HT-29 (cell line): Measurements from ENCODE around the gene PIK3R1. TPM values are rescaled to one million over a fixed set of nuclear protein-coding genes. Genes with fewer than 3 reads are reported as not detected.
A peak's percentile ranks its signal among the peaks of the same experiment; 100 is the strongest.

ENCODE experiments used
- DNase-seq: peaks from one replicate; pipeline ENCODE4 v3.0.0-alpha.2; 2015; ENCODE audit warnings: low spot score
- total RNA-seq: library from RNA; depleted of rRNA; stranded (reverse); fragments of >200 nt; shearing (Covaris generic); gene quantifications from 2 replicates; pipeline ENCODE4 v1.2.3, GENCODE V29; 2014

The PIK3R1 gene
- total RNA-seq, 1 experiment from 2014 or later, result 31.3 TPM

DNA sequence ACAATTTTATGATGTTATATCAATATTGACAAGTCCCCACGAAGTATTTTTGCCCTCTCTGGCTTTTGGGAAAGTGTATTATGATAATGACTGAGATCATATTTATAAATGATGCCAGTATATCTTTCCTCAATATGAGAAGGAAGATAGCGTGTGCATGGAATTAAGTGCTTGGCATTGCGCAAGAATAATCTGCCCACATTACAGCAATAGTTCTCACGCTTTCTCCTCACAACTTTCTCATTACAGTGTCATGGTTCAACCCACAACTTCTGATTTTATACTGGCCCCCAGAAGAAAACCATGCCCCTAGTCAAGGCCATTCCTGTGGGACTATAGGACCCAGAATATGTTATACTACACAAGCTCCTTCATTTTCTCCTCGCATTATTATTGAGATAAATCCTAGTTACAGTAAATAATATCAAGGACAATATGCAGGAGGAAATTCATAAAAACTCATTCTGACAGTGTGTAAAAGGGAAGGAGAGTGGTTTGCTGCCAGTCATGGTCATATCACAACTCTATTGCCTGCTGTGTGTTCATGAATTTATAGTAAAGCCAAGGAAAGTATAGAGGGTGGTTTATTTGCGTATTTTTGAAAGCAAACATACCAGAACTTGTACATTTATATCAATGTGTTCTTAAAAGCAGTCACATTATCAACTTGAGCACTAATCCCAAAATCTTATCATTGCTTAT lies 114.1 kb downstream of the PIK3R1 start:
- no peak for DNase-seq

DNA sequence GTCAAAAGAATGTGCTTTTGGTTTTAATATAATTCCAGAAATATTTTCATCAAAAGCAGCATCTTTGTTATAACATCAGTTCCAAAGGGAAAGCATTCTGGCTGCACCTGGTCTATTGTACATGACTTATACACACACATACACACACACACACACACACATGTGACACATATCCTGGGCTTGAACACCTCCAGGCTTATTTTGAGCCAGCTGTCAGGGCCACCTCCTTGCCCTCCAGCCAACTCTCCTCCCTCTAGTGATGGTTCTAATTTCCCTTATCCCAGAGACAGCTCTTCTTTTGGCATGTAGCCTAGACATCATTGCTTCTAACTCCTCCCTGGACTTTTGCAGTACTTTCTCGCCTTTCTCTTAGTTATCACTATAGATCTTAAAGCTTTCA lies 115.0 kb downstream of the PIK3R1 start:
- no peak for DNase-seq

DNA sequence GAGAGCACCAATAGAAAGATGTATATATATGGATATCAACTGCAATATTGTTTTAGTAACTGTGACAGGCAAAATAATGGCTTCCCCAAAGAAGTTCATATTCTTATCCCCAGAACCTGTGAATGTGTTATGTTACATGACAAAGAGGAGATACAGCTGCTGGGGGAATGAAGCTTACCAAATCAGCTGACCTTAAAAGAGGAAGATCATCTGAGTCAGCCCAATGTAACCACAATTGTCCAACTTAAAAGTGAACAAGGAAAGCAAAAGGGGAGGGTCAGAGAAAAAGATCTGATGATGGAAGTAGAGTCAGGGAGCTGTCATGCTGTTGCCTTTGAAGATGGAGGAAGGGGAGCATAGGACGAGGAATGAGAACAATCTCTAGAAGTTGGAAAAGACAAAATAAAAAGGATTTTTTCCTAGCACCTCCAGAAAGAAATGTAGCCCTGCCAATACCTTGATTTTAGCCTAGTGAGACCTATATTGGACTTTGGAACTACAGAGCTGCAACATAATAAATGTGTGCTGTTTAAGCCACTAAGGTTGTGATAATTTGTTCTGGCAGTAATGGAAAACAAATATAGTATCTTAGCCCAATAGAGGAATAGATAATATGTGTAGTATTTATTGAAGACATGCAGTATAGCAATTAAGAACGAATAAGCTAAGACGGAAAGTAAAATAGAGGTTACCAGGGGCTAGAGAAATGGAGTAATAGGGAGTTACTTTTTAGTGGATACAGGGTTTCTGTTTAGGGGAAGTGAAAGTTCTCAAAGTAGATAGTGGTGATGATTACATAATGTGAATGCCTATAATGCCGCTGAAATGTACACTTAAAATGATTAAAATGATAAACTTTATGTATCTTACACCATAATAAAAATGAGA lies 115.9 kb downstream of the PIK3R1 start:
- no peak for DNase-seq

DNA sequence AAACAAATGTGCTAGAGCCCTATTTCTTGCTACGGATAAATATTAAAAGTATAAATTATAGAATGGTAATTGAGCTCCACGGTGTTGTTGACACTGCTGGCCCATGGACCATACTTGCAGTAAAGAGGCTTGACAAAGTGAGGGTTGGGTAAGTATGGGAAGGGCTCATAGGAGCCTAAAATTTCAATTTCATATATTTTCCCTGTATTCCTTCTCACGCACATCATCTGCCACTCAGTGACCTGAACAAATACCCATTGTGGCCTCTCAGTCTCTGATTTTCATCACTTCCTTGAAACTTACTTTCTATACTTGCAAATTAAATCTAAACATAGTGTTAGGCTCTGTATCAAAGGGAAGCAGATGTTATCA lies 116.5 kb downstream of the PIK3R1 start:
- no peak for DNase-seq

DNA sequence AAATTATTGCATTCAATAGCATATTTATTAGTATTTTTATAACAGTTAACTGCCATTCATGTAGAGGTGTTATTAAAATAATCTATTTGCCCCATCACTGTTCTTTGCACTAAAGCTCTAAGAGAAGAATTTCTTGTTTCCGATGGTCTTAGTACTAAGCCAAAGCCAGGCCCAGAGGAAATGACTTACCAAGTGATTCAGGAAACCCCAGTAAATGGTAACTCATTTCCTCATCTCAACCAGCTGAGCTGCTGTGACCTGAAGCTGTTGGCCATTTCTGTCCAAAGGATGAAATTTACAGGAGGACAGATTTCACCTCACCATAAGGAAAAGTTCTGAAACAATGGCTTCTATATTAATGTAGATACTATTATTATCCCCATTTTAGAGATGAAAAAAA lies 117.0 kb downstream of the PIK3R1 start:
- DNase-seq, result peak; percentile 46

DNA sequence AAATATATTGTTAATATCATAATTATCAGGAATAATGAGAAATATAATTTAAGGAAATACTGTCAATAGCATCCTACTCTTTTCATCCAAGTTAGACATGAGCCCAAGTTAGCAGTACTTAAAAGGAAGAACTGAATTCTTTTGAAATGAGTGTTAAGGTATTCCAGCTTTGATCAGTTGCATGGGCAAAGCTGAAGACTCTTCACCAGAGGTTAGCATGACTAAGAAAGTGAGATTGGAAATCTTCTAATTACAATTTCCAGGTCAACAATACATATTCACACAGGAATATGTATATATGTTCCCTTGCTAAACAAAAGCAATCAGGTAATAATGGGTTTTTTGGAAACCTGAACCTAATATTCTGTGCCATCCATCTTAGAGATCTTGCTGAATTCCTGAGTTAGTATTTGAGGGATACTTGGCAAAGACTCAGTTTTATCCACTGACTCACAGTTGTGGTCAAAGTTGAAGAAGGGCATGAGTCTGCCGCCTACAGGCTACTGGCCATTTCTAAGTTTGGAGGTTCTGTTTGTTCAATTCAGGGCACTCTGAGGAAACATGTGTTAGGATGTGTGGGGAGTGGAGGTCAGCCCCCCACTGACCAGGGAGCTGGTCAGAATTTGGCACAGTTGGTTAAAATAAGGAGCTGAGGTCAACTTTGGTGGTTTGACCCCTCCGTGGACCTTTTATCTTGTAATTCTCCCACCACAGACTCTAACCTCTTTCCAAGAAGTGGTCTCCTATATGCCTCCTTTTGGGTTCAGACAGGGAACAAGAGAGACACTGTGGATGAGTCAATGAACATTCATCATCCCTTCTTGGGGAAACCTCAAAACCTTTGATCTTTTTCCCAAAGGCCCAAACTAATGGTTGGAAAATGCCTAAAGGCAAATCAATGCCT lies 118.3 kb downstream of the PIK3R1 start:
- peak; percentile 64 for DNase-seq

DNA sequence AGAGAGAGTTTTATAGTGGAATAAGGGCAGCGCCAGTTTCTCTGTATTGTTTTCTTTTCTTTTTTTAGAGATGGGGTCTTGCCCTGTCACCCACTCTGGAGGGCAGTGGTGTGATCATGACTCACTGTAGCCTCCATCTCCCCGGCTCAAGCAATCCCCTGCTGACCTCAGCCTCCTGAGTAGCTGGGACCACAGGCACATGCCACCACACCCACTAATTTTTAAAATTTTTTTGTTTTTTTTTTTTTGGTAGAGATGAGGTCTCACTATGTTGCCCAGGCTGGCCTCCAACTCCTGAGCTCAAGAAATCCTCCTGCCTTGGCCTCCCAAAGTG lies 119.0 kb downstream of the PIK3R1 start:
- no peak for DNase-seq

DNA sequence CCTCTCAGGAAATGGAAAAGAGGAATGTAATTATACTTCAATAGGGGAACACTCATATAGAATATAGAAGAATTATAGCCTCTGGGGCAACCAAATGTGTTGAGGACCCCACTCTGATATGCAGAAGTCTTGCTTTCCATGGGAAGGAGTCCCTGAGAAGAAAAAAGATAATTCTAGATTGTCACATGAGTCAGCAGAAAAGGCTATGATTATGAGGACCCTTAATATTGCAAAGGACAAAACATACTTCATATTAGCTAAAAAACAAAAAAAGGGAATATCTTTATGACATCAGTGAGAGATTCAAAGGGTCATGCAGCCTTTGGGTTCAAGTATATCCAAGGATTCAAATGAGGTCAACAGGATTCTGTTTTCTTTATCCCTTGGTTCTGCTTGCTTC lies 119.5 kb downstream of the PIK3R1 start:
- no peak for DNase-seq

DNA sequence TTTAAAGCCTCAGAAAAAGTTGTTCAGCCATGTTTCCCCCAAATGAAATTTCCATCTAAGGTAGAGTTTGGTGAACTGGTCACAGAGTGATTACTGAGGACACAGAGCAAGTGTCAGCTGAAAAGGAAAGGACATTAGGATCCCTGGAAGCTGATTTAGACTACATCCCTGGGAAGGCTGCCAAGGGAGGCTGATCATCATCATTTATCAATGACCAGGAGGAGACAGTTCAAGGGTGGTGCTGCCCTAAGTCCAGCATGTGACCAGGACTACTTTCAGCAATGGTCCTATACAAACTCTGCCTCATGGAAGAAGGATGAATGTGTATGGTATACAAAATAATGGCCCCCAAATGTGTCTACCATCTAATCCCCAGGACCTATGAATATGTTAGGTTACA lies 120.6 kb downstream of the PIK3R1 start:
- DNase-seq, result no peak

DNA sequence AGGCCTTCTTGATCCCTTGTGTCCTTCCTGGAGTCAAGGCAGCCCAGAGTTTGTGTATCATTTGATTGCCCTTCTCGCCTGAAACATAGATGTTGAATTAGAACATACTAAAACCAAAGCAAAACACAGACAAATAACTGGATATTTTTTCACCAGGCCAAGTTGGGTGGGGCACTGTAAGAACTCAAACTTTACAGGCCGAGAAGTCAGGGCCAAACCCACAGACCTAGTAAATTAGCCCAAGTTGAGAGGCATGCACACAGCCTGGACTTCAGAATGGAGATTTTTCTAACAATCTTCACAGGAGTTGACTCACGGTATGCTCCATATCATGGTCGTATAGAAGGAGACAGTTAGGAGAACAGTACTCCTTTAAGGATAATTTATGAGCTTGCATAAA lies 121.7 kb downstream of the PIK3R1 start:
- no peak for DNase-seq

DNA sequence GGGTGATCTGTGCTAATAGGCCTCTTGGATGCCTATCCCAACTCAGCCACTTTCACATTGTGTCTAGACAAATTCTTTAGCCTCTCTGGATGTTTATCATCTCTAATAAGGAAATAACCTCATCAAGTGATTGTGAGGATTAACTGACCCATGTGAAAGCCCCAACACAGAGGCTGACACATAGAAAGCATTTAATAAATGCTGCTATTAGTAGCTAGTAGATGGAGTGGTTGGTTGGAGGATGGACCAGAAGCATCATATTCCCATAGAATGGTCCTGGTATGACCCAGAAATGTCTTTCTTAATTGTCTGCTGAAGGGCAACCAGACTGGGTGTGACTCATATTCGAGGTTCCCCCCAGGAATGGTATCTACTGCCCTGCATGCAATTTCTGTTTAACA lies 124.4 kb downstream of the PIK3R1 start:
- DNase-seq, result no peak

DNA sequence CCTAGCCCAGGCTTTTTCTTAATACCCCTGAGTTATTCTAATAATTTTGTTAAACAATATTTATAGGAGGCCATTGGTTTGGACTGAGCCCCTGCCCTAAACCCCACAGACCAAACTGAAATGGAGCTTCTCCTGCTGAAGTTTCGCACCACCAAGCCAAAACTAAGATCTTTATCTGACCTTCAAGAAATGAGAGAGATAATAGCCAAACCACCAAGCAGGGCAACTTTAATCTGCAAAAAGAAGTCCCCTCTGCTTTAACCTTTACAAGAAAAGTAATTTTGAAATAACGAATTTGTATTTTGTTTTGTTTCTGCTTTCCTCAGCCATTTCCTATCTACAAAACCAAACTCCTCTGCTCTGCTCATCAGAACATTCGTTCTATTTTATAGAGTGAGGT lies 125.5 kb downstream of the PIK3R1 start:
- no peak for DNase-seq

DNA sequence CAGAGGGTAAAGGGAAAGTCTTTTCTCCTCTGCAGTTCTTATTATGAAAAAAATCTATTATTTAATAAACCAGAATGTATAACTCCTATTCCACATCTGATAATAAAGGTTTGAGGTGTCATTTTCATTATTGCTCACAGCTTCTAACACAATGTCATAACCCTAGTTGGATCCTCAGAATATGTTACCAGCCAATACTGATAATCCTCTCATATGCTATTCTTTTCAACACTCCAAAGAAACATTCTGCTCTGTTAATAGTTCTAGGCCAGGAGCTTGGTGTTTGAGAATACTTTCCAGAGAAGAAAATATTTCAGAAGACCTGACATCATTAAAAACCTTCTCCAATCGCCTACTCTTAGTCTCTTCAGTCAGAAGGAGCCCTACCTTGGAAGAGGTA lies 127.1 kb downstream of the PIK3R1 start:
- DNase-seq, result no peak

DNA sequence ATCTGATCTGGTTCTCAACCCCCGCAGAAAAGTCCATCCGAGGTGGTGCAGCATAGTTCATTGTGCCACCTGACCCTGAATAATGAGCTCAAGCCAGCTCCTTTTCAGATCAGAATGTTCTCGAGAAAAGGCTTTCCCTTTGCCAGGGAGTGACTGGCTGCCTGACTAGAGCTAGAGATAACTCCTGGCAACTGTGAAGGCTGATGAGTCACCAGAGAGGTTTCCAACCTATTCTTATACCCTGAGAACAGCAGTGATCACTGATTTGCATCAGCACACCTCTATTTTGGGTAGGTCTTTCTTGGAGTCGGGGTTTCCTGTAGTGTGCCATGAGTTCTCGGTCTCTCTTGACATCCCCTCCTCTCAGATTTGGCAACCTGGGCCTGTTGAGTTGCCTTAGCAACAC lies 127.9 kb downstream of the PIK3R1 start:
- DNase-seq, result peak; percentile 39

DNA sequence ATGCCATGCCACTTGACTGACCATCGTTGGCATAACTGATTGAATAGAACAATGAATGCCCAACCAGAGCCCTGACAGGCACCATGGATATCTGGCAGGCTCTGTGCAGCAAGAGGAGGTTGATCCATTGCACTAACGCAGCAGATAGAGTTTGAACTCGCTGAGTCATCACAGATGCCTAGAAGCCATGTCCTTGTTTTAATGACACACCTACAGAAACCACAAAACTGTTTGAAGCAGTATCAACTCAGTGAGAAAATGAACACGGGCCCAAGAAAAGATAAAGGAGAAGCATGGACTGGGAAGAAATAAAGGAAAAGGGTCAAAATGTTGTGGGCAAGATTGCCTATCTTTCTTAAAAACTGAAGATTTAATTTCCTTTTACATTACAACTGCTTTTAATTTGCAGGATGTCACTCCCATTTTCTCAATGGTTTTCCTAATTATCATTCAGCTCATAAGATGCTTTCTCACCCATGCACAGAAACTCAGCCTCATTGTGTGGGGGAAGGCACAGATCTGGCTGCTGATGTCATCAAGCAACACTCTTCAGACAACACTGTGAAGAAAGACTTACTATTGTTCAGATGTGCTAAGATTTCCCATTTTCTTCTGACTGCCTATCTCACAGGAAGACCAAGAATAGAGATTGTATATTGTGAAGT lies 129.0 kb downstream of the PIK3R1 start:
- DNase-seq, result peak; percentile 40

DNA sequence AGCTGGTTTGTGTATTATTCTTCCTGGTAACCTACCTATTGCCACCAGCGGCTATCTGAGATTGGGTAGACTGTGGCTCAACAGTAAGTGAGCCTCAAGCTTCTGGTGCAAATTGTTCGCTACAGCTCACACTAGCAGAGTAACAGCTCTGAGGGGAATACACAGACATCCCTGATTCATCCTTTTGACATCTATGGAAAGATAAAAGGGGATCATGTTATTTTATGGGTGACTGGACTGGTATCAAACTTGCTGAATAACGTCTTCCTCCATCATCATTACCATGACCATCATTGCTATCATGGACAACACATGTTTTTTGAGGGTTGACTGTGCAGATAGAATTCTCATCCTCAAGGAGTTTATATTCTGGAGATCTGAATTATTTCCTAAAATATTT lies 129.6 kb downstream of the PIK3R1 start:
- DNase-seq, result no peak

DNA sequence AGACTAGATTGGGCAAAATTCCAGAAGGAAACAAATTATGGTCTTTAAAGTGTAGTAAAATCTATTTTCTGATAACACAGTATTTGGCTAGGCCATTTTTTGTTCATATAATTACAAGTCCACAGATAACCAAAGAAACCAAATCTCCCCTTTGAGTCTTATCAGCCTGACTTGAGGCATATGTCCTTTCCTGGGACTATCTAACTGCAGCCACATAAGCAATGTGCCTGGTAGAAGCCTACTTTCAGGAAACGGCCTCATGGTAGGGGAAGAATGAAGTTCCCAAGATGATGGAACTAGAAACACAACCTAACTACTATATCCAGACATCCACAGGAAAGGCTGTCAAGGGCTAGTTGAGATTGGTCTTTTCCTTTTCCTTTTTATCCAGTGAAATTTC lies 130.0 kb downstream of the PIK3R1 start:
- no peak for DNase-seq

DNA sequence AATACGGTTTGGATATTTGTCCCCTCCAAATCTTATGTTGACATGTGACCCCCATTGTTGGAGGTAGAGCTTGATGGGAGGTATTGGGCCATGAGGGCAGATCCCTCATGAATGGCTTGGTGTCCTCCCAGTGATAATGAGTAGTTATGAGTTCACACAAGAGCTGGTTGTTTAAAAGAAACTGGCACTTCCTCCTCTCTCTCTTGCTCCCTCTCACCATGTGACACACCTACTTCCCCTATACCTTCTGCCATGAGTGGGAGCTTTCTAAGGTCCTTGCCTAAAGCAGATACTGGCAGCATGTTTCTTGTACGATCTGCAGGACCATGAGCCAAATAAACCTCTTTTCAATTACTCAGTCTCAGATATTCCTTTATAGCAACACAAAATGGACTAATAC lies 132.0 kb downstream of the PIK3R1 start:
- DNase-seq, result no peak

DNA sequence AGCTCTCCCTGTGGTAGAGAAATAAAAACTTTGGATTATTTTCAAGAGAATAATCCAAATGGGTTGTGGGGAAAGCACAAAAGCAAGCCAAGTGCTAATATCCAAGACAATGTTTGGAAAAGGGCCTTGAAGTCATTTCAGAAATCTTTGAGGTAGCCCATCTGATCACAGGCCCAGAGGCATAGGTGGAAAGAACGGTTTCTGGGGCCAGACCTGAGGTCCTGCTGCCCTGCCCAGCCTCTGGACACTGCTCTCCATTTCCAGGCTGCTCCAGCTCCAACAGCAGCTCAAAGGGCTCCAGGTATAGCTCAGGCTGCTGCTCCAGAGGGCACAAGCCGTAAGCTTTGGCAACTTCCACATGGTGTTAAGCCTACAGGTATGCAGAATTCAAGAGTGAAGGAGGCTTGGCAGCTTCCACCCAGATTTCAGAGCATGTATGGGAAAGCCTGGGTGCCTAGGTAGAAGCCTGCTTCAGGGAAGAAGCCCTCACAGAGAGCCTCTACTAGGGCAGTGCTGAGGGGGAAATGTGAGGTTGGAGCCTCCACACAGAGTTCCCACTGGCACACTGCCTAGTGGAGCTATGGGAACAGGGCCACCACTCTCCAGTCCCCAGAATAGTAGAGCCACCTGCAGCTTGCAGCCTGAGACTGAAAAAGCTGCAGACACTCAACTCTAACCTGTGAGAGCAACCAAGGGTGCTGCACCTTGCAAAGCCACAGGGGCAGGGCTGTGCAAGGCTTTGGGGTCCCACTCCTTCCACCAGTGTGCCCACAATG lies 133.1 kb downstream of the PIK3R1 start:
- DNase-seq, result no peak

DNA sequence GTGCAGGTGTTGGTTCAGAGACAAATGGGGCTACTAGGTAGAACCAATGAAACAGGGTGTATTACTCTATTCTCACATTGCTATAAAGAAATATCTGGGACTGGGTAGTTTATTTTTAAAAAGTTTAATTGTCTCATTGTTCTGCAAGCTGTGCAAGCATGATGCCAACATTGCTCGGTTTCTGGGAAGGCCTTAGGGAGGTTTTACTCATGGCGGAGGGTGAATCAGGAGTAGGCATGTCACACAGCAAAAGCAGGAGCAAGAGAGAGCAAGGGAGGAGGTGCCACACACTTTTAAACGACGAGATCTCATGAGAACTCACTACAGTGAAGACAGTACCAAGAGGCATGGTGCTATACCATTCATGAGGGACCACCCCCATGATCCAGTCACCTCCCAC lies 134.6 kb downstream of the PIK3R1 start:
- DNase-seq, result no peak
